GM23338 (cell line): ENCODE results near the gene DTNBP1. TPM values are rescaled to one million over a fixed set of nuclear protein-coding genes. Genes with fewer than 3 reads are reported as not detected.

Experiments used
- ATAC-seq: fragments of 200-7000 bp; cut with Tn5 transposase; 3 replicates; pipeline ENCODE4 v1.9.1; 2020
- DNase-seq: peaks from one replicate; pipeline ENCODE4 v3.0.0-alpha.2; 2015; ENCODE audit warnings: low spot score
- H2AFZ ChIP-seq: fragments of 200-600 bp; sonication (generic); 2 replicates; pipeline ENCODE4 v1.8.0; 2016; ENCODE audit warnings: antibody characterized with exemption, mild to moderate bottlenecking, moderate library complexity
- H3F3A ChIP-seq: fragments of 200-600 bp; sonication (generic); replicated peaks from 2 replicates; pipeline ENCODE4 v1.8.0; 2017; ENCODE audit warnings: antibody characterized with exemption, mixed run types, low read depth
- H3K27ac ChIP-seq: fragments of 200-600 bp; sonication (generic); 2 replicates; pipeline ENCODE4 v1.6.1; 2016; ENCODE audit warnings: low read depth
- H3K27me3 ChIP-seq: fragments of 200-600 bp; sonication (generic); 2 replicates; pipeline ENCODE4 v1.8.0; 2016; ENCODE audit warnings: mild to moderate bottlenecking, mixed run types, moderate library complexity; ENCODE audit not compliant: insufficient read depth
- H3K36me3 ChIP-seq: fragments of 200-600 bp; sonication (generic); 2 replicates; pipeline ENCODE4 v1.8.0; 2016; ENCODE audit warnings: mild to moderate bottlenecking; ENCODE audit not compliant: insufficient read depth
- H3K4me1 ChIP-seq: fragments of 200-600 bp; sonication (generic); 2 replicates; pipeline ENCODE4 v1.8.0; 2016; ENCODE audit warnings: mild to moderate bottlenecking, moderate library complexity; ENCODE audit not compliant: insufficient read depth
- H3K4me2 ChIP-seq: fragments of 200-600 bp; sonication (generic); 2 replicates; pipeline ENCODE4 v1.7.1; 2017; ENCODE audit warnings: mixed run types
- H3K4me3 ChIP-seq: fragments of 200-600 bp; sonication (generic); 2 replicates; pipeline ENCODE4 v1.6.1; 2016; ENCODE audit warnings: mixed run types
- H3K79me2 ChIP-seq: fragments of 200-600 bp; sonication (generic); replicated peaks from 2 replicates; pipeline ENCODE4 v1.8.0; 2017; ENCODE audit warnings: mild to moderate bottlenecking; ENCODE audit not compliant: insufficient read depth
- H3K9me2 ChIP-seq: fragments of 200-600 bp; sonication (generic); 2 replicates; pipeline ENCODE4 v1.8.0; 2017; ENCODE audit not compliant: insufficient read depth
- H4K20me1 ChIP-seq: fragments of 200-600 bp; sonication (generic); replicated peaks from 2 replicates; pipeline ENCODE4 v1.8.0; 2017; ENCODE audit warnings: mild to moderate bottlenecking; ENCODE audit not compliant: insufficient read depth
- H3K27ac Mint-ChIP-seq: 2 replicates; pipeline ENCODE4 v1.8.0; 2020; ENCODE audit warnings: inconsistent platforms, mild to moderate bottlenecking, moderate library complexity, mixed read lengths
- H3K27me3 Mint-ChIP-seq: 3 replicates; pipeline ENCODE4 v1.8.0; 2022; ENCODE audit warnings: low read depth, mild to moderate bottlenecking, moderate library complexity, mixed read lengths, inconsistent platforms; ENCODE audit not compliant: insufficient read depth, poor library complexity
- H3K36me3 Mint-ChIP-seq: 3 replicates; pipeline ENCODE4 v1.8.0; 2021; ENCODE audit warnings: low read depth, mild to moderate bottlenecking, inconsistent platforms, moderate library complexity, mixed read lengths
- H3K4me1 Mint-ChIP-seq: 3 replicates; pipeline ENCODE4 v1.8.0; 2020; ENCODE audit warnings: mild to moderate bottlenecking, inconsistent platforms, mixed read lengths
- H3K4me3 Mint-ChIP-seq: 3 replicates; pipeline ENCODE4 v1.8.0; 2021; ENCODE audit warnings: moderate library complexity, mild to moderate bottlenecking, inconsistent platforms, mixed read lengths
- H3K9me3 Mint-ChIP-seq: 3 replicates; pipeline ENCODE4 v1.8.0; 2020; ENCODE audit warnings: moderate library complexity, mild to moderate bottlenecking, inconsistent platforms, mixed read lengths
- CREB1 ChIP-seq: fragments of 250-450 bp; sonication (Bioruptor Pico); IDR thresholded peaks from 2 replicates; pipeline ENCODE4 v1.5.0; 2020; ENCODE audit warnings: low read depth, mild to moderate bottlenecking, moderate library complexity
- CTCF ChIP-seq, 2 experiments: fragments of 200-600 bp in 1 of 2; sonication (generic) in 1 of 2; conservative IDR thresholded peaks; 2 replicates each; pipeline versions ENCODE4 v1.5.1 to v1.6.1; 2016 to 2017; ENCODE audit warnings: antibody characterized with exemption in 2 of 2, low read depth in 2 of 2, mild to moderate bottlenecking in 2 of 2, moderate library complexity in 1 of 2
- ETS1 ChIP-seq: IDR thresholded peaks from 2 replicates; pipeline ENCODE4 v1.6.1; 2016; ENCODE audit warnings: antibody characterized with exemption
- EZH2 ChIP-seq: fragments of 200-600 bp; sonication (generic); IDR thresholded peaks from one replicate; pipeline ENCODE4 v1.8.0; 2017; ENCODE audit warnings: antibody characterized with exemption, mild to moderate bottlenecking, low read depth; ENCODE audit not compliant: unreplicated experiment
- EZH2phosphoT487 ChIP-seq: fragments of 200-600 bp; sonication (generic); IDR thresholded peaks from one replicate; pipeline ENCODE4 v1.8.1; 2018; ENCODE audit warnings: antibody characterized with exemption; ENCODE audit not compliant: unreplicated experiment
- NANOG ChIP-seq: IDR thresholded peaks from 2 replicates; pipeline ENCODE4 v1.6.1; 2016; ENCODE audit warnings: antibody characterized with exemption, borderline replicate concordance
- POLR2AphosphoS5 ChIP-seq: IDR thresholded peaks from 2 replicates; pipeline ENCODE4 v1.6.1; 2016; ENCODE audit warnings: antibody characterized with exemption, low read depth
- ZNF114 ChIP-seq: fragments of 250-450 bp; sonication (Bioruptor Pico); IDR thresholded peaks from 2 replicates; pipeline ENCODE4 v1.5.0; 2020; ENCODE audit warnings: mild to moderate bottlenecking, moderate library complexity
- ZNF462 ChIP-seq: fragments of 250-450 bp; sonication (Bioruptor Pico); IDR thresholded peaks from 2 replicates; pipeline ENCODE4 v1.5.0; 2020; ENCODE audit warnings: mild to moderate bottlenecking, moderate library complexity
- polyA plus RNA-seq: library from polyadenylated mRNA; unstranded; fragments of >200 nt; fragmentation: Nextera tagmentation; extraction: Ambion mirVana; gene quantifications from 2 replicates; pipeline ENCODE4 v1.2.1, GENCODE V29; 2016
- total RNA-seq: library from RNA; depleted of rRNA; stranded (reverse); fragments of >200 nt; shearing (Covaris generic); gene quantifications from 2 replicates; pipeline ENCODE4 v1.2.3, GENCODE V29; 2014

The DTNBP1 gene
- total and polyA plus RNA-seq, 2 experiments from 2014 or later = 12.1 to 20.1 TPM

GRCh38 chr6:15659181-15659580 lies 3.6 kb downstream of the DTNBP1 start (continued):
- TF ChIP-seq ZNF462 (no peak), ZNF114 (no peak), CTCF (conservative IDR thresholded peaks at IDR 0.05; ENCODE audit: low read depth in 2 of 2) (no peak)

- Mint-ChIP-seq H3K4me1 (peaks cover 12% of the 10 kb centered on the region), H3K36me3 (peaks cover 2% of the 10 kb centered on the region; the same call in 1 of the 3 replicates), H3K27ac (peak overlapping the region; percentile 5; the same call in 1 of the 2 replicates), H3K9me3 (no peaks in the 10 kb centered on the region), H3K4me3 (no peak overlapping the region), H3K27me3 (peaks cover 3% of the 10 kb centered on the region)
- H3F3A ChIP-seq = peaks cover 7% of the 10 kb centered on the region; the same call in 1 of the 2 replicates
- peak overlapping the region; percentile 6; the same call in 1 of the 2 replicates for H3K4me2 ChIP-seq
- H3K9me2 ChIP-seq = no peaks in the 10 kb centered on the region
- peaks cover 14% of the 10 kb centered on the region for H3K4me1 ChIP-seq
- ATAC-seq = no peak
- no peak overlapping the region for H3K4me3 ChIP-seq
- H4K20me1 ChIP-seq = peaks cover 4% of the 10 kb centered on the region; the same call in 1 of the 2 replicates
- no peak overlapping the region for H2AFZ ChIP-seq
- peaks cover 7% of the 10 kb centered on the region for H3K27me3 ChIP-seq
- DNase-seq = no peak
- H3K27ac ChIP-seq = no peak overlapping the region
- H3K36me3 ChIP-seq = 0 out of 2 replicates have a peak, but pooled peaks cover 6% of the 10 kb centered on the region
- H3K79me2 ChIP-seq = peaks cover 12% of the 10 kb centered on the region; the same call in 1 of the 2 replicates
- TF ChIP-seq ZNF114 (no peak), POLR2AphosphoS5 (no peak), EZH2 (no peak), EZH2phosphoT487 (no peak), ETS1 (no peak), CREB1 (no peak), NANOG (no peak)
Measured at GRCh38 chr6:15658181-15658744, 4.6 kb downstream of the DTNBP1 start.
